Central memory CD4-positive, alpha-beta T cell (primary cell): ENCODE results near the gene SYNPO.

Experiments
- DNase-seq: peaks from one replicate; pipeline ENCODE4 v3.0.0; 2022

SYNPO gene

DNA sequence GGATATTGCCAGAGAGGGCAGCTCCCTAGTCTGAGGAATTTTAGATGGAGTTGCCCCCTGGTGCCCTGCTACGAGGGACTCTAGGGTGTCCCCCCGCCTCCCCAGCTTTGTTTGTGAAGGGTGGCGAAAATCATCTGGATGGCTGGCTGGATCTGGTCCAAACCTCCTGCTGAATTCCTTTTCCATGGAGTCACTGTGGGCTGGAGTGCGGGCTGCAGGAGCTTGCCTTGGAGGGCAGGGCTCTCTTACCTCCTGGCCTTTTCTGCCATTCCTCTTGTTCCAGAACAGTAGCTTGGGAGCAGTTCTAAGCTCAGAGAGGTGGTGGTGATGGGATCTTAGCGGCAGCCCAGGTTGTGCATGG, 2.1 kb downstream of the SYNPO start:
- DNase-seq: no peak

DNA sequence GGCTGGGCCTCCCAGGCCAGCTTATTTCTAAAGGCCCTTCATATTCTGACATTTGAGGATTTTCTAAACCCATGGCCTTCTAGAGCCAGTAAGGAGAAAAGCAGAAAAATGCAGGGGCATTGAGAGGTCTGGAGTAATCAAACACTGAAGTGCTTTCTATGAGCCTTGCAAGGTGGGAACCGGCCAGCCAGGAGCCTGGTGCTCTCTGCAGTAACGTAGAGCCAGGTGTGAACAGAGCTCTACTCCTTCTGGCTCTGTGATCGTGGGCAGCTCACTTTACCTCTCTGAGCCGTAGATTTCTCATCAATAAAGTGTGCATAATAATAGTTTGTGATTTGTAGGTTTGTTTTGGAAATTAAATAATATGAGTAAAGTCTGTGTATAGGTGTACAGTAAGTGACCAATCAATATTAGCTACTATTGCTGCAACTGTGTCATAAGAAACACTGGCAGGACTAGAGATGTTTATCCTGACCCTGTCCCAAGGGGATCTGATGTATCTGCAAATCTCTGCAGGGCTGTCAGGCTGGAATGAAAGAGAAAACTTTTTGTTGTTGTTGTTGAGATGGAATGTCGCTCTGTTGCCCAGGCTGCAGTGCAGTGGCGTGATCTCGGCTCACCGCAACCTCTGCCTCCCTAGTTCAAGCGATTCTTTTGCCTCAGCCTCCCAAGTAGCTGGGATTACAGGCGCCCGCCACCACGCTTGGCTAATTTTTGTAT, 2.7 kb downstream of the SYNPO start:
- no peak for DNase-seq

DNA sequence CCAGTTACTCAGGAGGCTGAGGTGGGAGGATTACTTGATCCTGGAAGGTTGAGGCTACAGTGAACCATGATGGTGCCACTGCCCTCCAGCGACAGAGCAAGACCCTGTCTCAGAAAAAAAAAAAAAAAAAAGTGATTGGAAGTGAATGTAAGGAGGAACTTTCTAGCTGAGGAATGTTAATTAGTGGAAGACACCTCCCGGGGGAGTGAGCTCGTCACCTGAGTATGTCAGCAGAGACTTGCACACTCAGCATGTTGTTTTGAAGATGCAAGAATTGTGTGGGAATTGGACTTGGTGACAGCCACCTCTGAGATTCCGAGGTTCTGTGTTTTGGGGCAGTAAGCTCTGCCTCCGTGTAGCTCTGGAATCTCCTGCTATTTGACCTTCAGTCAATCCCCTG, 3.6 kb downstream of the SYNPO start:
- DNase-seq: no peak

DNA sequence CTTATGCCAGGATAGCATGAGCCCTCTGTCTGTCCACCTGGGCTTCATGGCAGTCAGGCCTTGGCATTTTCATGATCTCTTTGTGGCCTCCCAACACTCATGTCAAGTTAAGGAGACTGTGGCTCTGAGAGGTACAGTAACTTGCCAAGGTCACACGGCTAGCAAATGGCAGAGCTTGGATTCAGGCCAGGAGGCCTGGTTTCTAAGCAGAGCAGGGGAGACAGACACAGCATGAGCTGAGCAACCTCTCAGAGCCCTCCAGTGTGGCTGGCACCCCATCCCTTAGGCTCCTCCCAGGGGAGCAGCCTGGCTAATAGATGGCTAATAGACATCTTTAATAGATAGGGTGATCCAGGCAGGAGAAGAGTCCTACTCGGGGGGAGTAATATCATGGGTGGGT, 4.1 kb downstream of the SYNPO start:
- DNase-seq: no peak

DNA sequence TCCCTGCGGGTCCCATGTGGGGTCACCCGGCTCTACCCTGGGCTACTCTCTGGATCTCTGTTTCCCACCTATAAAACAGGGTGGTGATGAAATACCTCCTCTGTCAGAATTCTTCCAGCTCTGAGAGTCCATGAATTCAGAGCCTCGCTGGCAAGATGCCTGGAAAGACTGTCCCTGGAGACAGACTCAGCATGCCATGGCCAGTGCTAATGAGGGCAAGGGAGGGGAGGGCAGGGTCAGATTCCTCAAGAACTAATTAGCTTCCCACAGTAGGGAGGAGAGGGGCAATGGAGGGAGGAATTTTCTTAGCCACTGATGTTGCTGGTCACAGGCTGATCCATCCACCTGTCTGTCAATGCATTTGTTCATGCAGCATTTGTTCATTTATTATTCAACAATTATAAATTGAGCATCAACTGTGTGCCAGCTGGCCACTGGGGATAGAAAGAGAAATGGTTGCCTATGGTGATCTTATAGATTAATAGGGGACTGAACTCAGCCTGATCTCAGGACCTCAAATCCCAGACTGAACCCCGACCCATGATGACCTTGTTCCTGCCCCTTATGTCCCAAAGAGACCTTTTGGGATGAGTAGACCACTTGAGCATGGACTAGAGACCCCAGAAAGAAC, 4.7 kb downstream of the SYNPO start:
- DNase-seq: no peak

DNA sequence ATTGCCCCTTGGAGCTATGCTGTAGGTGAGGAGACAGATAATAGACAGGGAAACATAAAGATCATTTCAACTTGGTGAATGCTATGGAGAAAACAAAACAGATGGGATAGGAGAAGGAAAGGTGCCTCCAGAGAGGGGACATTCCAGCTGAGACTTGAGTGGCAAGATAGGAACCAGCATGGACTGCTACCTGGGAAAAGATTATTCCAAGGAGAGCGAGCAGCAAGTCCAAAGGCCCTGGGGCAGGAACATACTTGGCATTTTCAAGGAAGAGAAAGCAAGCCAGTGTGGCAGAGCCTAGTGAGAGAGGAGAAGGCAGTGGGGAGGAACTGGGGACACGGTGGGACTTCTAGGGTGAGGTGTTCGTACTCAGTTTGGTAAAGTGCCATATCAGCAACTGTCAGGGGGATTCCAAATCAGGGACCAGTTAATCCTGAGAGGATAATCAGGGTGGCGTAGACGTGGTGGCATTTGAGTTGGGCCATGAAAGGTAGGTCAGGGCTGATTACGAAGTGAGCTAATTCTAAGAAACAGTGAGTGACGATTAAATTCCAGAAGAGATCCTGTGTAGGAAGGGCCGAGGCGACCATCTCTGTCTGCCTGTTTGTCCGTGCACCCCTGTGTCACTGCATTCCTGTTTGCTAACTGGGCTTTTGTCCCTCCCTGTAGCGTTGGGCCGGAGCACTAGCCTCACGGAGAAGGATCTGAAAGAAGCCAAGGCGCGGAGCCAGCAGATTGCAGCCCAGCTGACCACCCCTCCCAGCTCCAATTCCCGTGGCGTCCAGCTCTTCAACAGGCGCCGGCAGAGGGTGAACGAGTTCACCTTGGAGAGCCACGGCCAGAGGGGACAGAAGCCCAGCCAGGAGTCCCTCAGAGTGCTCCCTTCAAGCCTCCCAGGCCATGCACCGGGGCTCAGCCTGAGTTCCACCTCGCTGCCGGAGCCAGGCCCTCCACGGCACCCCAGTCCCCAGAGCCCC, 7.1 kb downstream of the SYNPO start:
- no peak for DNase-seq

DNA sequence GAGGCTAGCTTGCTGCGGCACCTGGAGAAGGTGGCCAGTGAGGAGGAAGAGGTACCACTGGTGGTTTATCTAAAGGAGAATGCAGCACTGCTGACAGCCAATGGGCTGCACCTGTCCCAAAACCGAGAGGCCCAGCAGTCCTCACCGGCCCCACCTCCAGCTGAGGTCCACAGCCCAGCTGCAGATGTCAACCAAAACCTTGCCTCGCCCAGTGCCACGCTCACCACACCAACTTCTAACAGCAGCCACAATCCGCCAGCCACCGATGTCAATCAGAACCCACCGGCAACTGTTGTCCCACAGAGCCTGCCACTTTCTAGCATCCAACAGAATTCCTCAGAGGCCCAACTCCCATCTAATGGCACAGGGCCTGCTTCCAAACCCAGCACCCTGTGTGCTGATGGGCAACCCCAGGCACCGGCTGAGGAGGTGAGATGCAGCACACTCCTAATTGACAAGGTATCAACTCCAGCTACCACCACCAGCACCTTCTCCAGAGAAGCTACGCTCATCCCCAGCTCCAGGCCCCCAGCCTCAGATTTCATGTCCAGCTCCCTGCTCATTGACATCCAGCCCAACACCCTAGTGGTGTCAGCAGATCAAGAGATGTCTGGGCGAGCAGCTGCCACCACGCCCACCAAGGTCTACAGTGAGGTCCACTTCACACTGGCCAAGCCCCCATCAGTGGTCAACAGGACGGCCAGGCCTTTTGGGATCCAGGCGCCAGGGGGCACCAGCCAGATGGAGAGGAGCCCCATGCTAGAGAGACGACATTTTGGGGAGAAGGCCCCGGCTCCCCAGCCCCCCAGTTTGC, 8.0 kb downstream of the SYNPO start:
- DNase-seq: no peak

DNA sequence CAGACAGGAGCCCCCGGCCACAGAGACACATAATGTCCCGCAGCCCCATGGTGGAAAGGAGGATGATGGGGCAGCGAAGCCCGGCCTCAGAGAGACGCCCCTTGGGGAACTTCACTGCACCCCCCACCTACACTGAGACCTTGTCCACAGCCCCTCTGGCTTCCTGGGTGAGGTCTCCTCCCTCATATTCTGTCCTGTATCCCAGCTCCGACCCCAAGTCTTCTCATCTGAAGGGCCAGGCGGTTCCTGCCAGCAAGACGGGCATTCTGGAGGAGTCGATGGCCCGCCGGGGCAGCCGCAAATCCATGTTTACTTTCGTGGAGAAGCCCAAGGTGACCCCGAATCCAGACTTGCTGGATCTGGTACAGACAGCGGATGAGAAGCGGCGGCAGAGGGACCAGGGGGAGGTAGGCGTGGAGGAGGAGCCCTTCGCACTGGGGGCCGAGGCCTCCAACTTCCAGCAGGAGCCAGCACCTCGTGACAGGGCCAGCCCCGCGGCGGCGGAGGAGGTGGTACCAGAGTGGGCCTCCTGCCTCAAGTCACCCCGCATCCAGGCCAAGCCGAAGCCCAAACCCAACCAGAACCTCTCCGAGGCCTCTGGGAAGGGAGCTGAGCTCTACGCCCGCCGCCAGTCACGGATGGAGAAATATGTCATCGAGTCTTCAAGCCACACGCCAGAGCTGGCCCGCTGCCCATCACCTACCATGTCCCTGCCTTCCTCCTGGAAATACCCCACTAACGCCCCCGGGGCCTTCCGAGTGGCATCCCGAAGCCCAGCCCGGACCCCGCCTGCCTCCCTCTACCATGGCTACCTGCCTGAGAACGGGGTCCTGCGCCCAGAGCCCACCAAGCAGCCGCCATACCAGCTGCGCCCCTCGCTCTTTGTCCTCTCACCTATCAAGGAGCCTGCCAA, 8.9 kb downstream of the SYNPO start:
- no peak for DNase-seq

DNA sequence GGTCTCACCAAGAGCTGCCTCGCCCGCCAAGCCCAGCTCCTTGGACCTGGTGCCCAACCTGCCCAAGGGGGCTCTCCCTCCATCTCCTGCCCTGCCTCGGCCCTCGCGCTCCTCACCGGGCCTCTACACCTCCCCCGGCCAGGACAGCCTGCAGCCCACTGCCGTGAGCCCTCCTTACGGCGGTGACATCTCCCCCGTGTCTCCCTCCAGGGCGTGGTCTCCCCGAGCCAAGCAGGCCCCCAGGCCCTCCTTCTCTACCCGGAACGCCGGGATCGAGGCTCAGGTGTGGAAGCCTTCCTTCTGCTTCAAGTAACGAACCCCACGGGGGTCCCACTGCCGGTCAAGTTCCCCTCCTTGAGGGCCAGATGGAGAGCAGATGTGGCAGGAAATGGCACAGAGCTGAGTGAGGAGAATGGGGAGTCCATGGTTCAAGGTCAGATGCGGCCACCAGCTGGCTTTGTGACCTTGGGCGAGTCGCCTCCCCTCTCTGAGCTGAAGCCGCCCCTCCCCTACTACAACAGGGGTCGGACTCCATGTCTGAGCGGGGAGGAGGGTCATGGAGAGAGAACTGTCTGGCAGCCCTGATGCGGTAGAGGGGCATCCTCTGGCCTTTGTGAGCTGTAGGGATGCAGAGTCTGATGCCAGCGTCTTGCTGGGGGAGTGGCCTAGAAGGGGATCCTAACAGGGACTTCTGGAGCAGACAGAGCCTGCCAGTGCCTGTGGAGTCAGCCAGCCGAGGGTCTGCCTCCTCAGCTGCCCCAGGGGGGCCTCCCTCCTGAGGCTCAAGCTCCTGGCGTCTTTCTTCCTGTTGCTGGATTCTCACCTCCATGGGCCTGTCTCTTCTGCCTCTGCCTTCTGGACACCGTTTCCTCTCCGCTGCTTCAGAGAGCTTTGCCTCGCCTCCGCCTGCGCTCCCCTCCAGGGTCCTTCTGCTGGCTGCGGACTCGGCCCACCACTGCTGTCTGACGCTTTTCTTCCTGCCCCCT, 9.9 kb downstream of the SYNPO start:
- DNase-seq: no peak

DNA sequence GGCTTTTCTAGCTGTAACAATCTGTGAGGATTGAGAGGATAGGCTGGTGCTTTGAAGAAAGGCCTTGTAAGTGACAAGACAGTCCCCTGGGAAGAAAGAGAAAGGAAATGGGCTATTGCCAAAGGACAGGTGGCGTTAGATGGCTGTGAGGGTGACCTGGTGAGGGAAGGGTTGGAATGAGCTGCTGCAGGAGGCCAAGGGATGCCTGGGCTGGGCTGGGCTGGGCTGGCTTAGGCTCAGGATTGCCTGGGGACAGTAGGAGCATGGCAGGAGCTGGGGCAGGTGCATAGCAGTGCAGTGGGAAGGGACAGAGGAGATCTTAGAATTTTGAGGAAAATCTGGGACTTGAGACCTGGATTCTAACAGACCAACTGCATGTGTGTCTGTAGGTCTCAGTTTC, 10.9 kb downstream of the SYNPO start:
- DNase-seq: no peak

DNA sequence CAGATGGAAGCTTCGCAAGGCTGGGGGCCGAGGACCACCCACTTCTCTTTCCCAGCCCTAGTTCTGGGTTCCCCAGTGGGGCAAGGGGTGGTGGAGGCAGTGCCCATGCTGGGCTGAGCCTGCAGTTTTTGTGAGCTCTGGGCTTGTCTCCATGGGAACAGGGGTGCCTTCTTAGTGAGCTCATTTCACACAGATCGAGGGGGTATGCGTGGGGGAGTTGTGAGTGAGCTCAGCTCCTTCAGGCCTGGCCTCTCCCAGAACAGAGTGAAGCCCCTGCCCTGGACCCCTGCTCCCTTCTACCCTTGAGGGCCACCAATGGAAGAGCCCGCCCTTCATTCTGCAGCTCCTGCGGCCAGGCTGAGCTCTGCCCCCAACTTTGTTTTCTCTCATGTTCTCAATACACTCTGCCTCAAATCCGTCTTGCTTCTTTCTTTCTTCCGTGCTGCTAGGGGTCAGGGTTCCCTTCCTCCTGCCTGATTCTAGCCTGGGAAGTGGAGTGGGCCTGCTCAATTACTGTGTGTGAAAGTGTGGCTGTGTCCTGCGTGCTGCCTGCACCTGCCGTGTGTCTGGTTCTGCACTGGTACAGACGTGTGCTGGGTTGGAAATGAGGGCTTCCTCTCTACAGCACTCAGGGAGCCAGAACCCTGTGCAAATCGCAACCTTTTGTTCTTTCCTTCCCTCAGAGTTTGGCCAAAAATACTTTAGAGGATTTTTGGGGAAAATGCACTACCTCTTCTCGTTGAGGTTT, 11.6 kb downstream of the SYNPO start:
- DNase-seq: no peak

DNA sequence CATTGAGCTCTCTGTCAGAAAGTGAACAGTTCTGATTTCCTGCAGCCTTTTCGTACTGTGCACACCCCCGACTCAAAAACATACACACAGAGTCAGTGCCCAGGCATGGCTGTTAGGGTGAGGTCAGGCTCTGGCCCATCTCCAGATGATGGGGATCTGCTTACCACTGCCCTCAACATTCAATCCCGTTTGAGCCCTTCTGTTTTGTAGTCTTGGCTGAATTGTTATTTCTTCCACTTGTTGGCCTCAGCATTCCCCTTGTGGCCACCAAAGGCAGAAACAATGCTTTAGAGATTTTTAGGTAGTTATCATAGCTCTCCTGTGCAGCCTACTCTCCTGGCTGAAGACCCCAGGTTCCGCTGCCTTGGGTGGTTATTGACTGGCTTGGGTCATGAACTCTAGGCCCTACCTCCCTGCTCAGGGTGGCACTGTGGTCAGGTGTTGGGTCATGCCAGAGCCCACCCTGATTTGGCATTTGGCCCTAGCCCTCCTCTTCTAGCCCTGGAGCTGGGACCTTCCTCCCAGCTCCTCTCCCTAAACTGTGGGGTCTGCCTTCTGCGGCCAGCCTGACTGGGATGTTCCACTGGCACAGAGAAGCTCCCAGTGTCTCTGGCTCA, 12.8 kb downstream of the SYNPO start:
- no peak for DNase-seq

DNA sequence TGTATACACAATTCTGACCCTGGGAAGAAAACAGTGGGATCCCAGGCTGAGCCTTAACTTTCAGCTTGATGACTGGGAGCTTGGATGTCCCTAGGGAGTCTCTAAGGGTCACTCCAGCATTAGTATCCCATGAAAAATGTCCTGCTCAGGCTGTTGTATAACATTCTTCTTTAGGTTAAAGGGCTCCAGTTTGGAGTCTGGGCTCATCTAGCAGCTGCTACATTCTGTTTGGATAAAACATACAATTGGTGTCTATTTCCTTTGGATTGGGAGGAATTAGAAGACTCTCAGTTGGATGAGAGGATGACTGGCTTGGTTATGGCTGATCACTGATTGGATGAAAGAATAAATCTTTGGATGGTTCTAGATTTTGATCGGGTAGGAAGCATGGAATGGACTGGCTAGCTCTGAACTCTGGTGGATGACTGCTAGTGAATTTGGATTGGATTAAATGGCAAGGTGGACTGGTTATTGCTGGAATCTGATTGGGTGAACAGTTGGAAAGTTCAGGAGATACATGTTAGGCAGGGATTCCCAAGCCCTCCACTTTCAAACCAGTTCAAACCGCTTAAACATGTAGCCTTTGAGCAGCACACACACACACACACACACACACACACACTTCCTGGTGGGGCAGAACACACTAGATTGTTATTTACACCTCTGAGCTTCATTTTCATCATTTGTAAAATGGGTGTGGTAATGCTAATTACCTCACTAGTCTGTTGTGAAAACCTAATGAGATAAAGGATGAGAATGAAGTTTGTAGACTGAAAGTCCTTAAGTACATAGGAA, 13.5 kb downstream of the SYNPO start:
- no peak for DNase-seq

DNA sequence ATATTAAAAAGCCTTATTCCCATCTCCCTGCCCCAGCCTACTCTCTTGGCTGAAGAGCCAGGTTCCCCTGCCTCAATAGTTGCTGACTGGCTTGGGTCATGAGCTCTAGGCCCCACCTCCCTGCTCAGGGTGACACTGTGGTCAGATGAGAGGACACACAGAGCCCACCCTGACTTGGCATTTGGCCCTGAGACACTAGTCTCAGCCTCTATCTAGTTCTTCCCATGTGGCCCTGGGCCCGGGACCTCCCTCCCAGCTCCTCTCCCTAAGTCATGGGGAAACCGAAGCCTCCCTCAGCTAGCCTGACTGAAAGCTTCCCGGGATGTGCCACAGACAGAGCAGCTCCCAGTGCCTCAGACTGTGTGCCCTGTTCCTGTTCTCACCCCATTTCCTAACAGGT, 14.8 kb downstream of the SYNPO start:
- no peak for DNase-seq

DNA sequence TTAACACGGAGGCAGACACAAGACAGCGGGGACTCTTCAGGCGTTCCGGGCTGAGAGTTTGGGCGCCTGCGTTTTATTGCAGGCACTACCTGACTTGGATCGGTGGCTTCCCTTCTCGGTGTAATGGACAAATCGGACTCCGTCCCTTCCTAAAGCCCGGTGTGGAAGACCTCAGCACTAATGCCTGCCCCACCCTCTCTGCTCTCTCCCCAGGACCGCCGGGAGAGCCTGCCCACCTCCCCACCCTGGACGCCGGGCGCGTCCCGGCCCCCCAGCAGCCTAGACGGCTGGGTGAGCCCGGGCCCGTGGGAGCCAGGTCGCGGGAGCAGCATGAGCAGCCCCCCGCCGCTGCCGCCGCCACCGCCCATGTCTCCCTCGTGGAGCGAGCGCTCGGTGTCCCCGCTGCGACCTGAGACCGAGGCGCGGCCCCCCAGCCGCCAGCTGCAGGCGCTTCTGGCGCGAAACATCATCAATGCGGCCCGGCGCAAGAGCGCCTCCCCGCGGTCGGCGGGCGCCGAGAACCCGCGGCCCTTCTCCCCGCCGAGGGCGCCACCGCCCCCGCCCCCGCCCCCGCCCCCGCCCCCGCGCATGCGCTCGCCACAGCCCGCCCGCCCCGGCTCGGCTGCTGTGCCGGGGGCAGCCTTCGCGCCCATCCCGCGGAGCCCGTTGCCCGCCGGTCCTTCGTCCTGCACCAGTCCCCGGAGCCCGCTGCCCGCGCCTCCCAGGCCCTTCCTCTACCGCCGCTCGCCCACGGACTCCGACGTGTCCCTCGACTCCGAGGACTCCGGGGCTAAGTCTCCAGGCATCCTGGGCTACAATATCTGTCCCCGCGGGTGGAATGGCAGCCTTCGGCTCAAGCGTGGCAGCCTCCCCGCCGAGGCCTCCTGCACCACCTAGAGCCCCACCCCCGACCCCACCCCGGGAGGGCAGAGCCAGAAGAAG, 16.0 kb downstream of the SYNPO start:
- peak; percentile 80 for DNase-seq

DNA sequence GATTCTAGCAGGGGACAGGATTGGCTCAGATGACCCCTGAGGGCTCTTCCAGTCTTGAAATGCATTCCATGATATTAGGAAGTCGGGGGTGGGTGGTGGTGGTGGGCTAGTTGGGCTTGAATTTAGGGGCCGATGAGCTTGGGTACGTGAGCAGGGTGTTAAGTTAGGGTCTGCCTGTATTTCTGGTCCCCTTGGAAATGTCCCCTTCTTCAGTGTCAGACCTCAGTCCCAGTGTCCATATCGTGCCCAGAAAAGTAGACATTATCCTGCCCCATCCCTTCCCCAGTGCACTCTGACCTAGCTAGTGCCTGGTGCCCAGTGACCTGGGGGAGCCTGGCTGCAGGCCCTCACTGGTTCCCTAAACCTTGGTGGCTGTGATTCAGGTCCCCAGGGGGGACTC, 17.7 kb downstream of the SYNPO start:
- DNase-seq: no peak

DNA sequence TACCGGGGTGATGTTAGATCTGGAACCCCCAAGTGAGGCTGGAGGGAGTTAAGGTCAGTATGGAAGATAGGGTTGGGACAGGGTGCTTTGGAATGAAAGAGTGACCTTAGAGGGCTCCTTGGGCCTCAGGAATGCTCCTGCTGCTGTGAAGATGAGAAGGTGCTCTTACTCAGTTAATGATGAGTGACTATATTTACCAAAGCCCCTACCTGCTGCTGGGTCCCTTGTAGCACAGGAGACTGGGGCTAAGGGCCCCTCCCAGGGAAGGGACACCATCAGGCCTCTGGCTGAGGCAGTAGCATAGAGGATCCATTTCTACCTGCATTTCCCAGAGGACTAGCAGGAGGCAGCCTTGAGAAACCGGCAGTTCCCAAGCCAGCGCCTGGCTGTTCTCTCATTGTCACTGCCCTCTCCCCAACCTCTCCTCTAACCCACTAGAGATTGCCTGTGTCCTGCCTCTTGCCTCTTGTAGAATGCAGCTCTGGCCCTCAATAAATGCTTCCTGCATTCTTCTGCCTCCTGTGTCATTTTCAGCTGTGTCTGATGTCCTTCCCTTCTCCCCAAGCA, 18.3 kb downstream of the SYNPO start:
- DNase-seq: no peak
